Measurements from ENCODE around the gene NYAP2.

- no peak for TF ChIP-seq CTCF (IDR thresholded peaks at IDR 0.05 in 2 of 3, conservative IDR thresholded peaks at IDR 0.05 in 1 of 3; ENCODE audit: control insufficient read depth in 2 of 3, extremely low read depth in 1 of 3, insufficient read depth in 1 of 3, low read depth in 3 of 3, low read length in 3 of 3)
- TF ChIP-seq ZNF24 (IDR thresholded peaks at IDR 0.05): no peak
- no peak for TF ChIP-seq SUZ12 (IDR thresholded peaks at IDR 0.05; ENCODE audit: unreplicated experiment)
- no peak for TF ChIP-seq ELK1 (IDR thresholded peaks at IDR 0.05; ENCODE audit: low read depth, low read length)
- no peak for TF ChIP-seq POLR2AphosphoS5 (IDR thresholded peaks at IDR 0.05; ENCODE audit: low read length)
- TF ChIP-seq EP300 (IDR thresholded peaks at IDR 0.05; ENCODE audit: borderline replicate concordance in 1 of 2, control insufficient read depth in 1 of 2, low read depth in 2 of 2, low read length in 2 of 2): no peak
- TF ChIP-seq SPI1 (IDR thresholded peaks at IDR 0.05; ENCODE audit: borderline replicate concordance, insufficient read depth, low read depth, low read length): no peak
These were observed 295.2 kb downstream of the NYAP2 start for GRCh38 chr2:225694664-225695063.

All from GM12878 (cell line).